Mucosa of gallbladder (tissue), 1 donor: ENCODE data around the gene ZNF195. TPM values are rescaled to one million over a fixed set of nuclear protein-coding genes. Genes with fewer than 3 reads are reported as not detected.
A peak's percentile ranks its signal among the peaks of the same experiment; 100 is the strongest.
"Not testable (repeated sequence)": the region's sequence is repeated elsewhere in the genome, so short reads cannot be mapped to it uniquely, and the experiment has no call there.

Source experiments
- DNase-seq: peaks from one replicate; pipeline ENCODE4 v3.0.0-alpha.2; 2020; ENCODE audit warnings: low spot score
- total RNA-seq: library from RNA; stranded (reverse); gene quantifications from one replicate; pipeline ENCODE4 v1.2.1, GENCODE V29; 2021
- donor health status: DM: no; HTN: no; CAD: no.

ZNF195 gene
- total RNA-seq, 1 donor from 2014 or later: 28.3 TPM

- DNase-seq: no peak
These were observed 31.8 kb downstream of the ZNF195 start for GRCh38 chr11:3347127-3347526.

- DNase-seq: no peak
These were observed 32.4 kb downstream of the ZNF195 start for GRCh38 chr11:3346587-3346986.

DNA sequence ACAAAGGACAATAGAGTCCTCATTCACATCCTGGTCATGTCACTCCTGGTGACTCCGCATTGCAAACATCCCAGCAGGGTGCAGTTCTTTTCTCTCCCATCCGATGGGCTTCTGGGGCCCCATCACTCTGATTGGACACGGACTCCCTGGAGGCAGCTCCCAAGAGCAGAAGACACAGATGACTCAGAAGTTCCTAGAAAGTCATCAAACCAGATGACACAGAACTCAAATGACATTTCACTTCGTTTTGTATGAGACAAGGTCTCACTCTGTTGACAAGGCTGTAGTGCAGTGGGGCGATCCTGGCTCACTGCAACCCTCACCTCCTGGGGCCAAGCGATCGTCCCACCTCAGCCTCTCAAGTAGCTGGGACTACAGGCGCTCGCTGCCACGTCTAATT lies 33.2 kb downstream of the ZNF195 start:
- no peak for DNase-seq

GRCh38 chr11:3344327-3345174 lies 34.4 kb downstream of the ZNF195 start:
- DNase-seq: no peak

DNA sequence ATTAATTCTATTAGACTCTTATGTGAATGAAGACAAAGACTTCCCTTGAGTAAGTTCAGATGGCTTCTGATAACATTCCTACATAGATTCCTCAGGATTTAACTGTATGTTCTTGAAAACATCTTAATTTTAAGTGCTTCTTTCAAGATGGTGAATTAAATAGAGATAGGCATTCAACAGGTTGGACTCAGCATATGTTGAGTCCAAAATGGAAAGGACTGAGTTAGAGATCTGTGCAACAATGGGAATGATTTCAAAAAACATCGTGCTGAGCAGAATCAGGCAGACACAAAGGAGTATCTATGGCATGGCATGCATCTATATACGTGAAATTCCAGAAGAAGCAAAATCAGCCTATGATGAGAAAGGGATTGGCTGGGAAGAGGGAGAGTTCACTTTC lies 36.2 kb downstream of the ZNF195 start:
- no peak for DNase-seq

- peak; percentile 63 for DNase-seq
These were observed 37.6 kb downstream of the ZNF195 start for GRCh38 chr11:3341298-3341697.

- no peak for DNase-seq
These were observed 38.9 kb downstream of the ZNF195 start for GRCh38 chr11:3340025-3340424.

DNA sequence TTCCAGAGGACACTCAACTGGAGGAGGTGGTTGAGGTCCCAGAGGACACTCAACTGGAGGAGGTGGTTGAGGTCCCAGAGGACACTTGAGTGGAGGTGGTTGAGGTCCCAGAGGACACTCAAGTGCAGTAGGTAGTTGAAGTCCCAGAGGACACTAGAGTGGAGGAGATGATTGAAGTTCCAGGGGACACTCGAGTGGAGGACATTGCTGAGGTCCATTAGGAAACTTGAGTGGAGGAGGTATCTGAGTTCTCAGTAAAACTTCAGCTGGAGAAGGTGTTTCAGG lies 39.7 kb downstream of the ZNF195 start:
- no peak for DNase-seq

DNA sequence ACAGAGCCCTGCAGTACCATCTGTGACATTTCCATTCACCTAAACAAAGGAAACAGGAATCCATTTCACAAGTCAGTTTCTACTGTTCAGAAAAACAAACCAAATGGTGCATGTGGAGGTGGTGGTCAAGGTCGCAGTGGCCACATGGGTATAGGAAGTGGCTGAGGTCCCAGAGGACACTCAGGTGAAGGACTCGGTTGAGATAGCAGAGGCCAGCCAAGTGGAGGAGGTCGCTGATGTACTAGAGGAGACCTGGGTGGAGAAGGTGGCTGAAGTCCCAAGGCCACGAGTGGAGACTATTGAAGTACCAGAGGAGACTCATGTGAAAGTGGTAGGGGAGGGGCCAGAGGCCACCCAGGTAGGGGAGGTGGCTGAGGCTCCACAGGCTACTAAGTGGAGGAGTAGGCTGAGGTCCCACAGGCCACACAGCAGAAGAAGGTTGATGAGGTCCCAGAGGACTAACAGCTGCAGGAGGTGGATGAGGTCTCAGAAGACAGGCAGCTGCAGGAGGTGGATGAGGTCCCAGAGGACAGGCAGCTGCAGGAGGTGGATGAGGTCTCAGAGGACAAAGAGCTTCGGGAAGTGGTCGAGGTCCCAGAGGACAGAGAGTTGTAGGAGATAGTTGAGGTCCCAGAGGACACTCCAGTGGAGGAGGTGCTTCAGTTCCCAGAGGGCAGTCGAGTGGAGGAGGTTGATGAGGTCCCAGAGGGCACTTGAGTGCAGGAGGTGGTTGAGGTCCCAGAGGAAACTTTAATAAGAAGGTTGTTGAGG lies 40.2 kb downstream of the ZNF195 start:
- DNase-seq: no peak

DNA sequence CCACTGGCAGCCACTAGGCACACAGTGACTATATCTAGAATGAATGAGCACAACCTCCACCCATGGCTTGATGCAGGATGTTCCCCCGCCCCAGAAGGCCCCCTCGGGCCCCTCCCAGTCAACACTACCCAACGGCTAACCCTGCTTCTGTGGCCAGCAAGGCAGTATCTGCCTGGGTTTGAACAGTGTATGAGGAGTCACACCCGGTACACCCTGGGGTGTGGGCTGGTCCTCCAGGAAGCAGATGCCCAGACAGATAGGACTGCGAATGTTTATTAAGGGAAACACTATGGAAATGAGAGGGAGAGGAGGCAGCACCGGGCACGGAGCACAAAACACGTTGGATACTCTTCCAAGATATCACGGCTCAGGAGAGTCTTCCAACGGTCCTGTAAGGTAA lies 42.5 kb downstream of the ZNF195 start:
- DNase-seq: not testable (repeated sequence)

- not testable (repeated sequence) for DNase-seq
These were observed 45.8 kb downstream of the ZNF195 start for GRCh38 chr11:3333157-3333556.

DNA sequence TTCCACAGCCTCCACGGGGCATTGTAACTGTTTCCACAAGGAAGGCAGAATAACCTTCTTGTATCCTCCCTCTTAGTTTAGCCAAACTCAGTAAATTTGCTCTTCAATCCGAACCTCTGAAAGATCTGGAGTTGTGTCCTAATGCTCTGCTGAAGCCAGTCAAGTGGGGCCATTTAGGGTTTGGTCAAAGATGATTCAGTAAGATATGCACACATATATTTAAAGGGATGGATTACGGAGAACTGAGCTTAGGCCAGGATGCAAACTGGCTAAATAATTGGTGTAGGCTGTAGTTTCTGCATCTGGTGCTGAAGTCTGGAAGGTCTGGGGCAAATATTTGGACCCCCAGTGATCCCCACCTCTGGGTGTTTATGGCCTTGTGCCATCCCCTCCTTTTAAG lies 47.9 kb downstream of the ZNF195 start:
- not testable (repeated sequence) for DNase-seq

DNA sequence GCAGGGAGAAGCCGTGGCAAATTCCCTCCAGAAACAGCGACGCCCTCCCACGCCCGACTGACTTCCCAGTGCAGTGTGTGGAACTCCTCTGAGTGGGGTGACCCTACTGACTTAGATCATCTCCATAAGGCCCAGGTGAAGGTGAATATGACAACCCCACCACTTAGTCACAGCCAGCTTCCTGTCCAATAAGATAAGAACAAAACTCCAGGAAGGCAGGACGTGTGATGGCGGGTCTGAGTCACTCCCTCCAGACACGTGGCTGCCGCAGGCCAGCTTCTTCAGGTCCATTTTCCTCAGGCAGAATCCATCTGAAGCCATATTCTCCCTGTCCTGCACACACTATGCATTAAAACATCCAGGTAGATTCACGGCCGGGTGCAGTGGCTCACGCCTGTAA lies 48.9 kb downstream of the ZNF195 start:
- DNase-seq: not testable (repeated sequence)

- not testable (repeated sequence) for DNase-seq
These were observed 50.4 kb downstream of the ZNF195 start for GRCh38 chr11:3328503-3328902.

DNA sequence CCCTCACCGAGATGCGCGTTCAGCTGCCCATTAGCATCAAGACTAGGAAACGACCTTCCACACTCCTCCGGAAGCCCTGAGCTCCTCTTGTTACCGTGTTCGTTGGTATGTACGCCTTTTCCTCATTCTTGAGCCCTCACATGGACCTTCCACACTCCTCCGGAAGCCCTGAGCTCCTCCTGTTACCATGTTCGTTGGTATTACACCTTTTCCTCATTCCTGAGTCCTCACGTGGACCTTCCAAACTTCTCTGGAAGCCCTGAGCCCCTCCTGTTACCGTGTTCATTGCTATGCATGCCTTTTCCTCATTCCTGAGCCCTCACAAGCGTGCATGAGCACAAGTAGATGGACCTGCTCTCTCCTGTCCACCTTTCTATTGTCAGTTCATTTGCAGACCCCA lies 52.5 kb downstream of the ZNF195 start:
- not testable (repeated sequence) for DNase-seq

DNA sequence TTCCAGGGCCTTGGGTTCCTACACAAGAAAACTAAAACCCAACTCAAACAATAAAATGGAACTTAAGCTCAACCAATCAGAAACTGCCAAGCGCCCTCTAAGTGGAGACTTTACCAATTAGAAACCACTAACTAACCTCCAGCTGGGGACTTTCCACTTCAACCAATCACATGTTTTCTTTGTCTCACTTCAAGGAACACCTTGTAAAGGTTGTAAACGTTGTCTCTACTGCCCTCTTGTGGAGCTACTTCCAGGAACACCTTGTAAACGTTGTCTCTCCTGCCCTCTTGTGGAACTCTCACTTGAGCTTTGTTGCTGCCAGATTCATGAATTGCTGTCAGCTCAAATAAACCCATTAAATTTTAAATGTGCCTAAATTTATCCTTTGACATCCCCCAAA lies 54.2 kb downstream of the ZNF195 start:
- not testable (repeated sequence) for DNase-seq

Other genes starting within 250 kb of the ZNF195 start
- gene OSBPL5, start 213.8 kb downstream of the ZNF195 start, total RNA-seq: 45.2 TPM
- not detected for gene MRGPRG, start 160.3 kb downstream of the ZNF195 start, total RNA-seq
- 0.29 TPM for gene MRGPRE, start 146.7 kb downstream of the ZNF195 start, total RNA-seq